NCI-H2081 (cell line): ENCODE measurements around the gene JDP2.

Experiments
- DNase-seq, 2 experiments: peaks; one replicate each; lab custom pipeline; 2025; lab: John Stamatoyannopoulos, UW

The JDP2 gene

DNA sequence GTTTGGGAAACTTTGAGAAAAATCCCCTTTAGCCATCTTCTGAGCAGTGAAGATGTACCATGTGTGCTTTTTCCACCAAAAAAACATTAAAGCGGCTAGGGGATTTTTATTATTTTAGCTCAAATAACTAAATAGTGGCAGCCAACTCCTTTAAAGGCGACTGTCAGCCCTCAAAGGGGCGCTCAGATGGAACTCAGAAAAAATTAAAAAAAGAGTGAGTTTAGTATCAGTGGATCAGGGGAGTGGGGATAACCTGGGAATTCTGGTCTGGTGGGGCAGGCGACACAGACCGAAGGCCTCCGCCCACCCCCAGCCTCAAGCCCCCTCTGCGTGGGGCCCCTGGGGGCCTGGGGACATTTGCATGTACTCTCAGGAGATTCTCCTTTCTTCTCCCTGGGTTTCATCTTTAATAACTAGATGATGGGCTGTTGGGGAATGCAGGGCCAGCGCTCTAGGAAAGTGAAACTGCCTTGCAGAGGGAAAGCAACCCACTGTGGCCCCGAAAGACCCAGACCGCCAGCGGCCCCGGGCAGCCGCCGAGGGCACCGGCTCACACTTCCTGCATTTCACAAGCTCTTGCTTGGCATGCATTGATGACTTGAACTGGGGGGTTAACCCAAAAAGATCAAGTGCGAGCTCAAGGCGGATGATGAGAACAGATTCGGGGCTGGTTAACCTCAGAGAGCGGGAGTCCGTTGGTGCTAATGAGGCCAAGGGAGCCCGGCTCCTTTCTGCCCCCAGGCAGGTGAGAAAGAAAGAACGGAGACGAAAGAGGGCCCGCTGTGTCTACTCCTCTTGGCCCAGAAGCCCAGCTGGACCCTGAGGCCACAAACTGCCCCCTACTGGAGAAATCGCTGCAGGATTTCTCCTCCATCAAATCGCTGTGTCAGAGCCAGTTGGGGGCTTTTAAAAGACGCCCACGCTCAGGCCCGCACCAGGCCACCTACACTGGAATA lies 87.1 kb downstream of the JDP2 start:
- DNase-seq: no peak

DNA sequence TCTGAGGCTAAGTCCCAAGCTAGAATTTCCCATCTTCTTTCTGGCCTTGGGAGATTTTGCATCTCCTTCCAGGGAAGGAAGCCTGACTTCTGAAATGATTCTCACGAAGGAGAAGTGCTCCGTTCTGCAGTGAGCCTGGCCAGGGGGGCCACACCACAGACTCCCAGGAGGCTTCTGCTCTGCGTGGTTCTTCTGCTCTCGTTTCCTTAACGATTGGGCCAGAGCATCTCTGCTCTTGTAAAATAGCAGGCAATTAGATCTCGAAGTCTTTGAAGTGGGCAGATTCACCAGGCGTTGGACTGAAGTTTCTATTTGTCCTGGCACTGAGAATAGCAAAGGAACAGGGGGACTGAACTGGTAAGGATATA lies 87.8 kb downstream of the JDP2 start:
- no peak for DNase-seq

DNA sequence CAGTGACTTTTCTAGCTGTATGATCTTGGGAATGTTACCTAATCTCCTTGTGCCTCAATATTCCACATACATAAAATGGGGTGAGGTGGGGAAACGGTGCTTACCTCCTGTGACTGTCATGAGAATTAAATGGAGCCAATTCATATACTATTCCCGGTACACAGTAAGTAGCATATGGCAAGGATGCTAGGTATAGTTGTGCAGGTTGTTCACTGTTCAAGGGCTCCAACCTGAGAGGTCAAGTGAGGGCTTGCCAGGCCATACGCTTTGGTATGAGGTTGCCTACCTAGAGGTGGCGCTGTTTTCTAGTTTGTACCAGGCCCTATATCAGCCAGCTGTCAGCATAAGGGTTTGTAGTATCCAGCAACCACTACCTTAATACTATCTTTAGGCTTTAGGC lies 90.8 kb downstream of the JDP2 start:
- DNase-seq: no peak

DNA sequence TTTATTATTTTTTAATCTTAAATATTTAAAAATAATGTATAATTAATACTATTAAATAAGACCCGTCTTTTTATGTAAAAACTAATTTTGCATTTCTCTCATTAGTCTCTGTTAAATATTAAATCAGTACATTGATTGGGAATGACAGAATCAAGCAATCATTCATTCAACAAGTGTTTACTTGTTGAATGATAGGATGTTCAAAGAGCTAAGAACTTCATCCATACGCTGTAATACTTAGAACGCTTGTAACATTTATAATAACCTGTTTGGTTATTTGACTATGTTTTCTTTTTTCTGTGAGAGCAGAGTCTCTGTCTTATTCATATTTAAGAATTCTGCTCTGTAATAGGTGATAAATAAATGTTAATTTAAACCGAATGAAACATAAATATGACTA lies 91.6 kb downstream of the JDP2 start:
- DNase-seq: no peak

DNA sequence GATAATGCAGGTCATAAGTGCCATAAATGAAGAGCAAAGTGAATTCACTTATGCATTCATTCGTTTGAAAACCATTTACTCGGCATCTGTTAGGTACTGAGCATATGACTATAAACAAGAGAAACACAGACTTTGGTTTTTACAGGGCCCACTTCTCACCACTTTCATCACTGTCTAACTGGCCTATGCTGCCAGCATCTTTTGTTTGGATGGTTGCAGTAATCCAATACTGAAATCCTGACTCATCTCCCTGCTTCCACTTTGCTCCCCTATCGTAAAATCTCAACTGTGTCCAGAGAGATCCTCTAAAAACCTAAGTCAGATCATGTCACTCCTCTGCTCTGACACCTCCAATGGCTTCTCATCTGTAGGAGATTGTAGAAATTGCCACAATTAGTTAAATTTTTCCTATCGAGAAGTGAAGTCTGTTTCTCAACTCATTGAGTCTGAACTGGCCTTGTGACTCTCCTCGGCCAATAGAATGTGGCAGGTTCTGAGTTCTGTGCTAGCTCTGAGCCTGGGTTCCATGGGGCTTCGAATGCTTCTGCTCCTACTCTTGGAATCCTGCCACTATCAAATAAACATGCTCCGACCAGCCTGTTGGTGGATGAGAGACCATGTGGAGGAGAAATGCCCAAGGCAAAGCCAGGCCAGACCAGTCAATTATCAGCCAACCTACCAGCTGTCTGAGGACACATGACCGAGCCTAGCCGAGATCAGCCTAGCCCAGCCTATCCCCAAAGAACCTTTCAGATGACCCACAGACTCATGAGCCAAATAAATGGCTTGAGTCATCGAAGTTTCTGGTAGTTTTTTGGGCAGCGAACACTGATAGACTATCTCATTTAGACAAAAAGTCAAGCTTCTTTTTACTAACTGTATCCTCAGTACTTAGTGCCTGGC lies 92.3 kb downstream of the JDP2 start:
- no peak for DNase-seq

DNA sequence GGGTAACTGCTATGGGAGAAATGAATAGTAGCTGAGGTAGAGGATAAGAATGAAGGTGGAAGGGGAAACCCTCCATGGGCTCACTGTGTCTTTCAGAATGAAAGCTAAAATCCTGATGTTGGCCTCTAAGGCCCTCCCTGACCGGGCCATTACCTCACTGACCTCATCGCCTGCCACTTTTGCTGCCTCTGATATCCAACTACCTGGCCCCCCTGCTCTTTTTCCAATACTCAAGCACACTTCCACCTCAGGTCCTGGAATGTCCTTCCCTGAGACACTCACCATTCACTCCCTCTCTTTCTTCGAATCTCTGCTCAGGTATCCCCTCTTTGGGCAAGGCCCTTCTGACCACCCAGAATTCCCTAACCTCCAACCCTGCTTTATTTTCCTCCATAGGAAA lies 93.0 kb downstream of the JDP2 start:
- DNase-seq: no peak

DNA sequence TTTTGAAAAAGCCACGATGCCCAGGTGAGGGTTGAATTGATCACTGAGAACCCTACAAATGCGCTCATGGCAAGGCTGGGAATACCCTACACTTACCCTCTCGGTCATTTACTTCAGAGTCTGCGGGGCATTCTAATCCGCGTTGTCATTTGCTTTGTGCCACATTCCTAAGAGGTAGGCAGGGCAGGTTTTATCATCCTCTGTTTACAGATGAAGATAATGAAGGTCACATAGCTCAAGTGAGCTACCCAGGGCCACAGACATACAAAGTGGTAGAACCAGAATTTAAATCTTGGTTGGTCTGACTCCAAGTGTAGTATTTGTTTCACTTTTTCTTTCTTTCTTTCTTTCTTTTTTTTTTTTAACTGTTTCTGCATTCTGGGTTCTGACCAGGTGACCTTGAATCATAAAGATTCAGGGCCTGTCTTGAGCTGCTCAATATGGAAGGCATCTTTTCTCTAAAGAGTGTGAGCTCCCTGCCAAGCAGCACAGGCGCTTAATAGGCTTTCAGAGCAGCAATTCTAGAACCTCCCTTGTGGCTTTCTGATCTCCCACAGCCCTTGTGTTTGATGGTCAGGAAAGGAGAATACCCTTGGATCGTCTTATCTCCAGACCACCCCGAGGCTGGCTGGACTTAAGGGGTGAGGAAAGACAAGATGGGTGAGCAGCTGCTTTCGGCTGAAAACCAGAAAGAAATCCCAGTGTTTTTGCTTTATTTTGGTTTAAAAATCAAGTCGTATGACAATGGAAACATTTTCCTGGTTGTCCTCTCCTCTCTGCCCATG lies 93.8 kb downstream of the JDP2 start:
- DNase-seq: no peak

DNA sequence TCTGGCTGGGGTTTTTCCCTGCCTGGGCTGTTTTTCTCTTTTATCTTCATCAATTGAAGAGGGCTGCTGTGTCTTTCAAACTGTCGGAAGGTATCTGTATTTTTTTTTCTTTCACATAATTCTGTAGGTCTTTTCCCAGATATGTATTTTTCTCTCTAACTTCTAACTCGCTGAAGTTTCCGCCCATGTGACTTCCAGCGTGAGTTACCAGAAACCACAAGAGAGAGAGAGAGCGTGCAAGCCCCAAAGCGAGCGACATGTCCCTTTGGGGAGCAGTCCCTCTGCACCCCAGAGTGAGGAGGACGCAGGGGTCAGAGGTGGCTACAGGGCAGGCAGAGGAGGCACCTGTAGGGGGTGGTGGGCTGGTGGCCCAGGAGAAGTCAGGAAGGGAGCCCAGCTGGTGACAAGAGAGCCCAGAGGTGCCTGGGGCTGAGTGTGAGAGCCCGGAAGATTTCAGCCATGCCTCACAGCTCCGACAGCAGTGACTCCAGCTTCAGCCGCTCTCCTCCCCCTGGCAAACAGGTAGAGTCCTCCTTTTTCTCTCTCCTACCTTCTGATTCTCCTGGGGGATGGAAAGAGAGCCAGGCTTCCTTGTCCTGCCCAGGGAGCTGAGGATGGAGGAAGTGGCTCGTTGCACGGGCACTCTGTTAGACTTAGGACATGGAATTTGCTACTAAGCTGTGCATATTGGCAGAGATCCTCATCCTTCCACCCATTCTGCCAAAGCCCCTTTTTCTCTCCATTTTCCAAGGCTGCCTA lies 94.6 kb downstream of the JDP2 start, which contains the start of gene BATF:
Gene BATF (plus strand): TSS at position 246 of the 759 bp plus-strand sequence. CDS start 214 bp downstream, at position 460.
- DNase-seq: no peak

DNA sequence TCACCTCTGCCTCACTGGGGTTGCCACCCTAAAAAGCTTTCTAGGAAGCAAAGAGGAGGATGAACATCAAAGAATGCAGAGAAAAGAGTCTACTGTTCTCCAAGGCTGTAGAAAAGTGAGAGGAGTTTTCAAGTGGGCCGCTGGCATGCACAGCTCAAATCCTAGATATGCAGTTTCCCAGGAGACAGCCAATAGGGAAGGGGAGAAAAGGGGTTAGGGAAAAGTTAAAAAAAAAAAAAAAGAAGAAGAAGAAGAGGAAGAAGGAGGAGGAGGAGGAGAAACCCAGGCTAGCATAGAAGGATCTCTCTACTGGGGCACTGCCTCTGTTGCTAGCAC lies 95.1 kb downstream of the JDP2 start:
- DNase-seq: no peak
